ENCODE measurements around the gene TESK2. TPM values are rescaled to one million over a fixed set of nuclear protein-coding genes. Genes with fewer than 3 reads are reported as not detected.
"Not testable (repeated sequence)": the region's sequence is repeated elsewhere in the genome, so short reads cannot be mapped to it uniquely, and the experiment has no call there.

The TESK2 gene
- total RNA-seq, 2 experiments from 2014 or later: 3.0 to 4.4 TPM

DNA sequence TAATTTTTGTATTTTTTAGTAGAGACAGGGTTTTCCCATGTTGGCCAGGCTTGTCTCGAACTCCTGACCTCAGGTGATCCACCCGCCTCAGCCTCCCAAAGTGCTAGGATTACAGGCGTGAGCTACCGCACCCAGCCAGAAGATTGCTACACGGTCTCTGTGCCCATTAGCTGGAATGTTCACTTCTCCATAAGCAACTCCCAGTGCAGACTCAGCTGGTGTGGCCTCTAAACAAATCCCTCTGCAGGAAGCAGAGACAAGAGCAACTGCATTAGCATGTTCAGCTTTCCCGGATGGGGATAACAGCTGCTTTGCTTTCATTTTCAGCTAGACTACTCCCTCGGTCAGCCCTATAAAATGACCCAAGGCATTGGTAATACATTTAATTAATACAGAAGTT, 130.0 kb downstream of the TESK2 start:
- not testable (repeated sequence) for DNase-seq; H3K4me1 Mint-ChIP-seq; H3K36me3 Mint-ChIP-seq; H3K9me3 Mint-ChIP-seq (ENCODE audit: low read depth); H3K4me3 Mint-ChIP-seq; ATAC-seq; H3K27me3 Mint-ChIP-seq; H3K27ac Mint-ChIP-seq
- CTCF ChIA-PET: interaction anchor here (0.9 to 9.7 kb wide), 6 partner anchors 13 to 210 kb away, joined by 3 to 163 read pairs (median 8); partner anchors contain the start of genes CCDC163, MMACHC, MUTYH and TESK2

DNA sequence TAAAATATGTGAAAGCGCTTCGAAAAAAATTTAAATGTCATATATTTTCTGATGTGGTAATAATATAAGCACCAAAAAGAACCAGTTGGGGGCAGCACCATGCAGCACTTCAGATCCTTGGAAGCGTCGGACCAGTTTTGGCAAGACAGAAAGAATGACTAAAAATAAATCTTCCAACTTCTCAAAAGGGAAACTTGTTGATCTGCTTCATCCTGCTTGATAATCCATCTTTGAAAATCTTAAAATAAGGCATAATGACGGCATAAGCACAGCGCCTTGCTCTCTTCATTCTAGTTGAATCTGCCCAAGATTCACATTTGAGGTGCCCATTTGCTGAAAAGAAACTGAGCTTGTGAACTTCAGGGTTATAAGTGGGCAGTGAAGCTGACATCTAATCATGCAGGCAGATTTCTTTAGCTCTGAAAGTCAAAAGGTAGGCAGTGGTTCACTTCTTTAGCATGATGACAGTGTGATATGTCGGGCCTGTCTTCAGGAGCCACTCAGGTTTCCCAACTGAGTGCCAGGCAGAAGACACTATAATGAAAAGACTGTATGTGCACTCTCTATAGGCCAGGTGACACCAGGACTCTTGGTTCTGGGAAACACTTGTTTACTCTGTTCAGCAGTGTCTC, 131.0 kb downstream of the TESK2 start:
- Mint-ChIP-seq H3K4me3 (no peak overlapping the region), H3K4me1 (peaks cover 5% of the 10 kb centered on the region), H3K36me3 (no peaks in the 10 kb centered on the region), H3K27ac (no peak overlapping the region), H3K27me3 (no peaks in the 10 kb centered on the region), H3K9me3 (ENCODE audit: low read depth) (no peaks in the 10 kb centered on the region)
- CTCF ChIA-PET: interaction anchor here (0.6 to 9.7 kb wide), 14 partner anchors 12 to 348 kb away, joined by 3 to 163 read pairs (median 4); partner anchors contain the start of genes CCDC163, MMACHC, MUTYH and TESK2
- peak; percentile 71 for DNase-seq
- peak; percentile 69 for ATAC-seq

DNA sequence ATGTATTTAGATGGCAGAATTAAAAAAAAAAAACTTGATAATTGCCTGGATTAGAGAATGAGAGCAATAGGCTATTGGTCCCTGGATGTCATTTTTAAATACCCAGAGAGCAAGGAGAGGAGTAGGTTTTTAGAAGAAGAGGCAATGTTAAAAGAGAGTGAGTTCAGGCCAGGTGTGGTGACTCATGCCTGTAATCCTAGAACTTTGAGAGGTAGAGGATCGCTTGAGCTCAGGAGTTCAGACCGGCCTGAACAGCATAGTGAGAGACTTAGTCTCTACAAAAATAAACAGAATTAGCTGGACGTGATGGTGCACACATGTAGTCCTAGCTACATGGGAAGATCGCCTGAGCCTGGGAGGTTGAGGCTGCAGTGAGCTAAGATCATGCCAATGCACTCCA, 134.8 kb downstream of the TESK2 start:
- Mint-ChIP-seq H3K4me1 (peaks cover 11% of the 10 kb centered on the region), H3K27me3 (no peaks in the 10 kb centered on the region), H3K27ac (no peak overlapping the region), H3K4me3 (no peak overlapping the region), H3K36me3 (no peaks in the 10 kb centered on the region), H3K9me3 (ENCODE audit: low read depth) (no peaks in the 10 kb centered on the region)
- CTCF ChIA-PET: interaction anchor here (1.3 to 9.7 kb wide), 4 partner anchors 91 to 342 kb away, joined by 3 to 163 read pairs (median 4); partner anchors contain the start of gene TESK2
- DNase-seq (no peak), ATAC-seq (no peak)

DNA sequence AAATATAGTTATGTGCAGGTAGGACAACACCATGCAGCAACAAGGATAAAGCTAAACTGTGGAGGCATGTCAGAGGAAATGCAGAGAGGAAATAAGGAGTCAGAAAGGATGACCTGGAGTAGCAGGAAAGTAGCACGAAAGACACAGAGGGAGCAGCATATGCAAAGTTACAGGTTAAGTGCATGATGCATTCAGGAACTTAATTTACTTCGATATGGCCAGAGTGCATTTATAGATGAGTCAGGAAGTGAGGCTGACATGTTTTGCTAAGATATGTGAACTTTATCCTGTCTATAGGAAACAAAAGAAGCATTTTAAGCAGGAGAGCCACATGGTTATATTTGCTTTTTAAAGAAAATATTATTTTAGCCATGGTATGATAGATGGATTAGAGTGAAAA, 135.3 kb downstream of the TESK2 start:
- no peaks in the 10 kb centered on the region for H3K9me3 Mint-ChIP-seq (ENCODE audit: low read depth)
- H3K4me1 Mint-ChIP-seq: peaks cover 16% of the 10 kb centered on the region
- no peaks in the 10 kb centered on the region for H3K27me3 Mint-ChIP-seq
- no peak for ATAC-seq
- H3K27ac Mint-ChIP-seq: no peak overlapping the region
- no peaks in the 10 kb centered on the region for H3K36me3 Mint-ChIP-seq
- DNase-seq: no peak
- no peak overlapping the region for H3K4me3 Mint-ChIP-seq
- CTCF ChIA-PET: interaction anchor here (1.5 to 9.7 kb wide), 2 partner anchors 136 to 342 kb away, joined by 4 to 163 read pairs; partner anchors contain the start of gene TESK2

DNA sequence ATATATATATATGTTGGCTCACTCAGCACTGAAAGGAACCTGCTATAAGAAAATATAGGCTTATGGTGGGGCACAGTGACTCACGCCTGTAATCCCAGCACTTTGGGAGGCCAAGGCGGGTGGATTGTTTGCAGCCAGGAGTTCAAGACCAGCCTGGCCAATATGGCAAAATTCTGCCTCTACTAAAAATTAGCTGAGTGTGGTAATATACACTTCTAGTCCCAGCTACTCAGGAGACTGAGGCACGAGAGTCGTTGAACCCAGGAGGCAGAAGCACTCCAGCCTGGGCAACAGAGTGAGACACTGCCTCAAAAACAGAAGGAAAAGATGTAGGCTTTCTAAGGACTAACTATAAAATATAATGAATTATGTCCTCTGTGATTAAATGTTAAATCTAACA, 136.1 kb downstream of the TESK2 start:
- Mint-ChIP-seq H3K4me1 (peaks cover 19% of the 10 kb centered on the region), H3K36me3 (no peaks in the 10 kb centered on the region), H3K4me3 (no peak overlapping the region), H3K9me3 (ENCODE audit: low read depth) (no peaks in the 10 kb centered on the region), H3K27me3 (no peaks in the 10 kb centered on the region), H3K27ac (no peak overlapping the region)
- ATAC-seq: no peak
- CTCF ChIA-PET: interaction anchor here (0.7 to 9.7 kb wide), 4 partner anchors 61 to 489 kb away, joined by 3 to 163 read pairs (median 4); partner anchors contain the start of gene TESK2
- DNase-seq: no peak

DNA sequence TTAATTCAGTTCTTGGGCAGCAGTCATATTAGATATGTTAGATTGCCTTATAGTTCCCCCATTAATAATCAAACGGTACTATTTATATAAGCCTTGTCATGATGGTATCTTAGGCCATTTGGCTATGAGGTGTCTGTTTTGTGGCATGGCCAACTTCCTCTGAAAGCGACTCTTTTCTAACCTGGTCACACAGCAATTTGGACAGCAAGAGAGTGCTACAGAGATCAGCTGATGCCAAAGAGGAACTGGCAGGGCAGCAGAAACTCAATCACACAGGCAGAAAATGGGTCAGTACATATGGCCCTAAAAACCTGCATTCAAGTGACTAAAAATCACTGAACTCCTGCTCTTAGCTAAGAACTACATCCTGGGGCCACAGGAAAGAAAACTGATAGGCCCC, 137.3 kb downstream of the TESK2 start:
- ATAC-seq: no peak
- H3K27me3 Mint-ChIP-seq: no peaks in the 10 kb centered on the region
- no peak overlapping the region for H3K27ac Mint-ChIP-seq
- H3K36me3 Mint-ChIP-seq: no peaks in the 10 kb centered on the region
- H3K4me1 Mint-ChIP-seq: peaks cover 21% of the 10 kb centered on the region
- CTCF ChIA-PET: interaction anchor here (0.6 to 1.4 kb wide), 4 partner anchors 120 to 339 kb away, joined by 3 read pairs; partner anchors contain the start of genes CCDC163 and MMACHC
- DNase-seq: no peak
- no peak overlapping the region for H3K4me3 Mint-ChIP-seq
- H3K9me3 Mint-ChIP-seq (ENCODE audit: low read depth): no peaks in the 10 kb centered on the region

DNA sequence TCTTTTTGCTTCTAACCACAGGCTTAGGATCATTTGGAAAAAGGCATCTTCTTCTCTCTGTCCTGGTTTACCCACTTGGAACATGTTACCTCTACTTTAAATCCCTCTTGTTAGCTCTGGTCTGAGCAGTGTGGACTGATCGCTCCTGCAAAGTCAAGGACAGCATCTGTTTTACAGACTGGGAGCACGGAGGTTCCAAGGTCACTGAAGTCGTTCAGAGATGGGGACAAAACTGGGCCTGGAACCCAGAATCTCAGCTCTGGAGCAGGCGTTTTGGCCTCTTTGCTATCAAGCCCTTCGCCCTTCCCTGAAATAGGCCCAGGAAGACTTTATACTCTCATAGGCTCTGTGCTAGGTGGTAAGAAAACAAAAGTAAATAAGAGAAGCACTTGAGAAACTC, 139.5 kb downstream of the TESK2 start:
- DNase-seq (no peak), ATAC-seq (no peak)
- H3K36me3 Mint-ChIP-seq: no peaks in the 10 kb centered on the region
- no peaks in the 10 kb centered on the region for H3K27me3 Mint-ChIP-seq
- H3K4me3 Mint-ChIP-seq: no peak overlapping the region
- CTCF ChIA-PET: interaction anchor here (1.9 to 2.0 kb wide), 2 partner anchors 11 to 142 kb away, joined by 6 to 8 read pairs; partner anchors contain the start of genes MUTYH and TOE1
- no peak overlapping the region for H3K27ac Mint-ChIP-seq
- H3K9me3 Mint-ChIP-seq (ENCODE audit: low read depth): no peaks in the 10 kb centered on the region
- H3K4me1 Mint-ChIP-seq: peaks cover 21% of the 10 kb centered on the region

DNA sequence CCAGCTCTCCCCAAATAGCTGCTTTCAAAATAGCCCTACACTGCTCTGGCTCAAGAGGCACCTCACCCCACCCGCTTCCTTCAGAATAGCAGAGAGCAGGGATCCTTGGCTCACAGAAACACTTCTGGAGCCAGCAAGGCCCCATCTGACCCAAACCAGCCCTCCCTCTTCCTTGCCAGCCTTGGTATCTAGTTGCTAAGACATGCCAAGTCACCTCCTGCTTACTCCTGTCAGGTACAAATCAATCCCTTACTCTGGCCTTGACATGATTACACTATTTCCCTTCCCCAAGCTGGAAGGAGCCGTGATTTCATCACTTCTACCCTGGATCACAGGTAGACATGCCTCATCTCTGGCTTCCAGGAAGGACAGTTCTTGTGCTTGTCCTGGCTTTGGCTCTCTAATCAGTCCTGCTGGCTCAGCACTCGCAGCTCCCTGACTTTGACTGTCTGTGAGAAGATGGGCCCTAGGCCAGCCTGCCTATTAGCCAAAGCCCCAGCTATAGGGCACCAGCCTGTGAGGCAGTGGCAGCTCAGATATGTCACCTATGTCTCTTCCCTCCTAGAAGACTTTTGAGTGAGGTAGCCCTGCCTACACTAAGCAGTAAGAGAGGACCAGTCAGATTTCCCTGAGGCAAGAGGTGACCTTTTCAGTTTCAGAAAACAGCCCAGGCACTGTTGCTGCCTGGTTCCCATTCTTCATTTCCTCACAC, 141.8 kb downstream of the TESK2 start:
- CTCF ChIA-PET: interaction anchor here (1.6 to 1.7 kb wide), 2 partner anchors 22 to 142 kb away, joined by 3 to 6 read pairs; partner anchors contain the start of gene HPDL
- no peaks in the 10 kb centered on the region for H3K9me3 Mint-ChIP-seq (ENCODE audit: low read depth)
- peaks cover 24% of the 10 kb centered on the region for H3K4me1 Mint-ChIP-seq
- no peak for ATAC-seq
- H3K4me3 Mint-ChIP-seq: no peak overlapping the region
- no peak overlapping the region for H3K27ac Mint-ChIP-seq
- H3K36me3 Mint-ChIP-seq: peaks cover 5% of the 10 kb centered on the region
- no peak for DNase-seq
- no peaks in the 10 kb centered on the region for H3K27me3 Mint-ChIP-seq

DNA sequence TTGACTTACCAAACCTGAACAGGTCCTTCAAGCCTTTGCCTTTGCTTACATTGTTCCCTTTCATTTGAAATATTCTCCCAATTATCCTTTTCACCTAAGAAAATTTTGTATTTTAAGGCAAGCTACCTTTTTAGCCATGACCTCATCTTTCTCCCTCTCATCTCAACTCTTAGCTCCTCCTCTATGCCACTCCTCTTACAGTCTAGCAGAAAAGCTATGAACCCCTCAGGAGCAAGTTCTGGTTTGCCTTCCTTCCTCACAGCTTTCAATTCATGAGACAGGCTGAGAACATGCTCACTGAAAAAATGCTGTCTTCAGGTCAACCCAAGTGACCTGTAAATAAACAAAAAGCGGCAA, 142.4 kb downstream of the TESK2 start:
- H3K9me3 Mint-ChIP-seq (ENCODE audit: low read depth): no peaks in the 10 kb centered on the region
- H3K27ac Mint-ChIP-seq: no peak overlapping the region
- no peak overlapping the region for H3K4me3 Mint-ChIP-seq
- CTCF ChIA-PET: interaction anchor here (1.2 to 1.7 kb wide), 3 partner anchors 9 to 143 kb away, joined by 3 to 6 read pairs (median 6); partner anchors contain the start of genes HPDL, MUTYH and TOE1
- H3K27me3 Mint-ChIP-seq: no peaks in the 10 kb centered on the region
- no peak for DNase-seq
- peaks cover 24% of the 10 kb centered on the region for H3K4me1 Mint-ChIP-seq
- H3K36me3 Mint-ChIP-seq: peaks cover 6% of the 10 kb centered on the region
- no peak for ATAC-seq

DNA sequence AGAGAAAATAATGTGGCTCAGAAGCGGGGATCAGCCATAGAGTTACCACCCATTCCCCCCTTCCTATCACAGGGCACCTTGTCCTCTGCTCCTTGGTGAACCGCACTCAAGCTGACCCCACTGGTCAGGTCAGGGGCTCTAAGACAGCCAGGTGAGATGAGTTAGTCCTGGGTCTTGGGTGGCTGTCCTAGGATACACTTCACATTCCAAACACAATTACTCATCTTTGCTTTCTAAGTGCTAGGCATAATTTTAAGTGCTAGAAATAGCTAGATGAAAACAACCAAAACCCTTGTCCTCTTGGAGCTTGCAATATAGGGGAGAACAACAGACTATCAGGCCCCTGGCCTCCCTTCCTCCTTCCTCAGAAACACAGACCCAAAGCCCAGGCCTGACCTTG, 142.9 kb downstream of the TESK2 start:
- Mint-ChIP-seq H3K27ac (no peak overlapping the region), H3K36me3 (peaks cover 6% of the 10 kb centered on the region), H3K4me3 (no peak overlapping the region), H3K27me3 (no peaks in the 10 kb centered on the region), H3K4me1 (peaks cover 24% of the 10 kb centered on the region), H3K9me3 (ENCODE audit: low read depth) (no peaks in the 10 kb centered on the region)
- CTCF ChIA-PET: interaction anchor here (0.6 to 1.7 kb wide), 5 partner anchors 8 to 187 kb away, joined by 3 to 6 read pairs (median 5); partner anchors contain the start of genes CCDC163, HPDL, MMACHC and MUTYH
- ATAC-seq (no peak), DNase-seq (no peak)

DNA sequence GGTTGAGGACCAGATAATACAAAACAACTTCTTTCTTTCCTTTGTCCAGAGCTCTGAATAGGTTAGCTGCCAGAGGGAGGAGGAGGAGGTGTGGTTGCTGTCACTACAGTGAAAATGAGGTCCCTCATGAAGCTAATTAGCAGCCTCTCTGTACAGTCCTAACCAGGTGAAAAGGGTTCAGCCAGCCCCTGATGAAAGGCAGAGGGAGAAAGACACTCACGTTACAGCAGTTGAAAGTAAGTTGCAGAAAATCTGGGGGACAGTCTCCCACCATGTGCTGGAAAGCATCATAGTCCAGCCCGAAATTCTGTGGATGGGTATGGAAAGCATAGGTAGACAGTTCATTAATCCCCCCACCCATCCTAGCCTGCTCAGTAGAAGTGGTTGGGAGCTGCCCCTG, 144.5 kb downstream of the TESK2 start:
- no peak for DNase-seq
- H3K4me3 Mint-ChIP-seq: no peak overlapping the region
- H3K36me3 Mint-ChIP-seq: peaks cover 20% of the 10 kb centered on the region
- no peak for ATAC-seq
- no peak overlapping the region for H3K27ac Mint-ChIP-seq
- peaks cover 36% of the 10 kb centered on the region for H3K4me1 Mint-ChIP-seq
- H3K27me3 Mint-ChIP-seq: no peaks in the 10 kb centered on the region
- CTCF ChIA-PET: interaction anchor here (1.0 to 1.4 kb wide), 2 partner anchors 43 to 147 kb away, joined by 4 to 6 read pairs; no protein-coding TSS in a partner anchor
- H3K9me3 Mint-ChIP-seq (ENCODE audit: low read depth): no peaks in the 10 kb centered on the region

DNA sequence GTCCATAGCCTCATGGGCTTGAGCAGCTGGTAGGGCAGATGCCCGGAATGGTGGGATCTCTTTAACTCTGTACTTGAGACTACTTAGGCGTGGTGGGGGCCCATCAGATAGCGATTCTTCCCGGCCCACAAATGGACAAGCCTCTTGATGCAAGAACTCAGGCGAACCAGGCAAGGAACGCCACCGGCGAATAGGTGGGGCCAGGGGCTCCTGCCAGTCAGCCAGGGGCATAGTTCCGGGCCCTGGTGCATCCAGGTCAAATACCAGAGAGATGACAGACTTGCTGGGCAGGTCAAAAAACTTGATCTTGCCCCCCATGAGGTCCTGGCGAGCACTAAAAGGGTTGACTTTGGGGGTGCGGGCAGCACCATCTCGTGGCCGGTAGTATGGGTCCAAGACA, 145.9 kb downstream of the TESK2 start:
- no peak overlapping the region for H3K27ac Mint-ChIP-seq
- CTCF ChIA-PET: interaction anchor here (1.8 kb wide), 1 partner anchor 17 kb away, joined by 6 read pairs; no protein-coding TSS in a partner anchor
- H3K36me3 Mint-ChIP-seq: peaks cover 21% of the 10 kb centered on the region
- no peaks in the 10 kb centered on the region for H3K27me3 Mint-ChIP-seq
- DNase-seq: no peak
- H3K4me3 Mint-ChIP-seq: no peak overlapping the region
- no peaks in the 10 kb centered on the region for H3K9me3 Mint-ChIP-seq (ENCODE audit: low read depth)
- ATAC-seq: no peak
- H3K4me1 Mint-ChIP-seq: peaks cover 31% of the 10 kb centered on the region

DNA sequence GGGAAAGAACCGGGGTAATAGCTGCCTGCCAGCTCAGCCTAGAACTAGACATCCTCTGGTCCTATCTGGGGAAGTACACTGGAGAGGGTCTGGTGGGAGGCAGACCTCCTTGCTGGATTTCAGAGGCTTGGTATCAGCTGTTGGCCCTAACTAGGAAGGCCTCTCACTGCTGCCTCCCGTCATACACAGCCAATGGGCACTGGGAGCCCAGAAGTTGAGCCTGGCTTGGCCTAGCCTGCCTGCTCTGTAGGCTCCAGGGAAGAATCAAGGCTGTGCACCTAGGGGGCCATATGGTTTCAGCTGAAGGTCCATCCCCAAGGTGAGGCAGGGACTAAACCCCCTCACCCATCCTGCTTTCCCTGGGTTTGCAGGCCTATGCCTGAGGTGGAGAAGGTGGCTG, 146.5 kb downstream of the TESK2 start:
- H3K9me3 Mint-ChIP-seq (ENCODE audit: low read depth): no peaks in the 10 kb centered on the region
- CTCF ChIA-PET: interaction anchor here (1.4 to 1.8 kb wide), 2 partner anchors 16 to 149 kb away, joined by 3 to 6 read pairs; no protein-coding TSS in a partner anchor
- no peak for DNase-seq

More for the DNA sequence above, 146.5 kb downstream of the TESK2 start:
- H3K27ac Mint-ChIP-seq: no peak overlapping the region
- H3K4me1 Mint-ChIP-seq: peaks cover 31% of the 10 kb centered on the region
- H3K27me3 Mint-ChIP-seq: no peaks in the 10 kb centered on the region
- no peak for ATAC-seq
- H3K36me3 Mint-ChIP-seq: peaks cover 23% of the 10 kb centered on the region
- no peak overlapping the region for H3K4me3 Mint-ChIP-seq

Measured in activated CD8-positive, alpha-beta memory T cell treated with anti-CD3 and anti-CD28 coated beads, Interleukin-2, amount 10 ng/mL, durations not matched to agents 7 days and 5 days (primary cell).